Suprapubic skin (tissue), 4 donors: ENCODE results near the gene ATN1.

ENCODE experiments used
- EP300 ChIP-seq: sonication (generic); formaldehyde crosslinking; IDR thresholded peaks from one replicate; pipeline ENCODE4 v1.6.1; 2017; ENCODE audit warnings: antibody characterized with exemption
- POLR2A ChIP-seq, 2 donors: fragments of 450-650 bp; IDR thresholded peaks; one replicate each; pipeline ENCODE4 v1.6.1; 2017; ENCODE audit warnings: antibody characterized with exemption in 2 of 2, mild to moderate bottlenecking in 2 of 2, moderate library complexity in 2 of 2
- POLR2AphosphoS5 ChIP-seq, 3 donors: sonication (generic); formaldehyde crosslinking; IDR thresholded peaks; one replicate each; pipeline ENCODE4 v1.6.1; 2017; ENCODE audit warnings: antibody characterized with exemption in 3 of 3
- TF ChIP-seq, protein P1 (sequence below), 2 donors: fragments of 200-600 bp in 1 of 2; fragments of 450-650 bp in 1 of 2; sonication (generic) in 1 of 2; IDR thresholded peaks; one replicate each; pipeline ENCODE4 v1.5.1; 2016 to 2019; ENCODE audit warnings: antibody characterized with exemption in 2 of 2, mild to moderate bottlenecking in 1 of 2, moderate library complexity in 1 of 2

DNA sequence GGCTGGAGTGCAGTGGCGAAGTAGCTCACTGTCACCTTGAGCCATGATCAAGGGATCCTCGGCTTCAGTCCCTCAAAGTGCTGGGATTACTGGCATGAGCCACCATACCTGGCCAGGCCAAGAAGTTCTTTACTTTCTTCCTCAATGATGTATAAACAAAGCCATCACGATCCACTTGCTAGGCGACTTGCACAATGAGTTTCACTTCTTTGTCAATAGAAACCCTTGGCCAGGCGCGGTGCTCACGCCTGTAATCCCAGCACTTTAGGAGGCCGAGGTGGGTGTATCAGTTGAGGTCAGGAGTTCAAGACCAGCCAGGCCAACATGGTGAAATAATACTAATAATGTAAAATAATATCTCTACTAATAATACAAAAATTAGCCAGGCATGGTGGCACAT is 40.3 kb upstream of the ATN1 start:
- TF ChIP-seq POLR2A (IDR thresholded peaks at IDR 0.05), result no peak
- TF ChIP-seq, protein P1, sequence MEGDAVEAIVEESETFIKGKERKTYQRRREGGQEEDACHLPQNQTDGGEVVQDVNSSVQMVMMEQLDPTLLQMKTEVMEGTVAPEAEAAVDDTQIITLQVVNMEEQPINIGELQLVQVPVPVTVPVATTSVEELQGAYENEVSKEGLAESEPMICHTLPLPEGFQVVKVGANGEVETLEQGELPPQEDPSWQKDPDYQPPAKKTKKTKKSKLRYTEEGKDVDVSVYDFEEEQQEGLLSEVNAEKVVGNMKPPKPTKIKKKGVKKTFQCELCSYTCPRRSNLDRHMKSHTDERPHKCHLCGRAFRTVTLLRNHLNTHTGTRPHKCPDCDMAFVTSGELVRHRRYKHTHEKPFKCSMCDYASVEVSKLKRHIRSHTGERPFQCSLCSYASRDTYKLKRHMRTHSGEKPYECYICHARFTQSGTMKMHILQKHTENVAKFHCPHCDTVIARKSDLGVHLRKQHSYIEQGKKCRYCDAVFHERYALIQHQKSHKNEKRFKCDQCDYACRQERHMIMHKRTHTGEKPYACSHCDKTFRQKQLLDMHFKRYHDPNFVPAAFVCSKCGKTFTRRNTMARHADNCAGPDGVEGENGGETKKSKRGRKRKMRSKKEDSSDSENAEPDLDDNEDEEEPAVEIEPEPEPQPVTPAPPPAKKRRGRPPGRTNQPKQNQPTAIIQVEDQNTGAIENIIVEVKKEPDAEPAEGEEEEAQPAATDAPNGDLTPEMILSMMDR (IDR thresholded peaks at IDR 0.05), result no peak
- no peak for TF ChIP-seq POLR2AphosphoS5 (IDR thresholded peaks at IDR 0.05)
- TF ChIP-seq EP300, result no peak
